SK-N-MC (cell line): ENCODE results near the gene IRF8.

Experiments used
- DNase-seq: peaks from one replicate; pipeline ENCODE4 v3.0.0-alpha.2; 2011; ENCODE audit warnings: low read depth, low spot score
- H3K27ac ChIP-seq: fragments of 200-600 bp; sonication (generic); 2 replicates; pipeline ENCODE4 v1.5.1; 2016; ENCODE audit warnings: mixed run types
- H3K36me3 ChIP-seq: fragments of 200-600 bp; sonication (generic); 2 replicates; pipeline ENCODE4 v1.6.1; 2017; ENCODE audit warnings: antibody characterized with exemption, low read length, mixed read lengths; ENCODE audit not compliant: insufficient read depth
- H3K4me3 ChIP-seq: fragments of 200-600 bp; sonication (generic); 2 replicates; pipeline ENCODE4 v1.5.1; 2016
- H3K9ac ChIP-seq: fragments of 200-600 bp; sonication (generic); 2 replicates; pipeline ENCODE4 v1.8.0; 2017; ENCODE audit warnings: mixed run types, mixed read lengths; ENCODE audit not compliant: insufficient read length
- H3K9me3 ChIP-seq: fragments of 200-600 bp; sonication (generic); 2 replicates; pipeline ENCODE4 v1.6.1; 2017; ENCODE audit warnings: low read depth, mild to moderate bottlenecking, antibody characterized with exemption, low read length, moderate library complexity, mixed read lengths
- EZH2 ChIP-seq: fragments of 200-600 bp; sonication (generic); IDR thresholded peaks from one replicate; pipeline ENCODE4 v1.6.1; 2017; ENCODE audit warnings: antibody characterized with exemption
- FOXP2 ChIP-seq: optimal IDR thresholded peaks from 2 replicates; pipeline ENCODE3; 2011; ENCODE audit warnings: mild to moderate bottlenecking, moderate library complexity; ENCODE audit not compliant: insufficient read depth; ENCODE audit errors: extremely low read length, control extremely low read depth
- POLR2AphosphoS5 ChIP-seq: IDR thresholded peaks from 2 replicates; pipeline ENCODE4 v1.6.1; 2012; ENCODE audit warnings: mild to moderate bottlenecking, low read depth, low read length, borderline replicate concordance

IRF8 gene

GRCh38 chr16:85923153-85924021 is 24.4 kb downstream of the IRF8 start:
- H3K4me3 ChIP-seq = no peak overlapping the region
- no peaks in the 10 kb centered on the region for H3K9me3 ChIP-seq
- no peak for TF ChIP-seq EZH2
- no peak for TF ChIP-seq FOXP2
- TF ChIP-seq POLR2AphosphoS5 = no peak
- no peaks in the 10 kb centered on the region for H3K36me3 ChIP-seq
- no peak overlapping the region for H3K27ac ChIP-seq
- H3K9ac ChIP-seq = no peak overlapping the region
- DNase-seq = no peak

DNA sequence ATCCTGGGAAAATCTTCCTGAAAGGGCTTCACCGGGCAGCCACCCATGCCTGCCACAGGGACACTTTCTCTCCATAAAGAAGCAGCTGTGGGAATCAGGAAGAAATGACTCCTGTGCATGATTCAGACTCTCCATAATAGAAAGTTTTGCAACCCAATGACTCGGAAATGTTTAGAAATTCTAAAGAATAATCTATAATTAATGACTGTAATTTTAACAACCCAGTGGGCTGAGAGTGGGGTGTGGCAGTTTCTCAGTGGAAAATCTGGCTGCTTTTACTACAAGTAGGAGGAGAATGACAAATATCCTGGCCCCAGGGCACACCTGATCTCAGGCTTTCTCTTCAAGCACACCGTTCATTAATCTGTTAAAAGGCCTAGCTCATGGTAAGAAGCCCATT is 25.7 kb downstream of the IRF8 start:
- TF ChIP-seq POLR2AphosphoS5 = no peak
- no peak for TF ChIP-seq FOXP2
- TF ChIP-seq EZH2 = no peak

DNA sequence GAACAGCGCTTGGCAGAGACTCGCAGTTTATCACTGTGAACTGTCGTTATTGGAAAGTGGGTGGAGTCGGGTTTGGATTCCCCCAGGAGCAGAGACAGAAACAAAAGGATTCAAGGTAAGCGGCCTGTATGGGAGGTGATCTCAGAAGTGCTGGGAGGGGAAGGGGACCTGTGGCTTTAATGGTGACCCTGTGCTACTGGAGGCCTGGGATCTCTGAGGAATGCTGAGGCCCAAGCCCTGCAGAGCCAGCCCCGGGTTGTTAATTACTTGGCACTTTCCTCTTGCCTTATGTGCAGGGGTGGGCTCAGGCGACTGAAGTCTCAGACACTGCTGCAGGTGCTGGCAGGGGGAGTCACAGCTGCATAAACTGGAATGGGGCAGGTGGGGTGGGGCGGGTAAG is 27.4 kb downstream of the IRF8 start:
- H3K9ac ChIP-seq = no peak overlapping the region
- no peak for DNase-seq
- TF ChIP-seq FOXP2 (no peak), EZH2 (no peak), POLR2AphosphoS5 (no peak)
- no peak overlapping the region for H3K27ac ChIP-seq
- no peak overlapping the region for H3K4me3 ChIP-seq
- H3K36me3 ChIP-seq = no peaks in the 10 kb centered on the region
- no peaks in the 10 kb centered on the region for H3K9me3 ChIP-seq

More for the DNA sequence above, 25.7 kb downstream of the IRF8 start:
- Histone ChIP-seq H3K9ac (no peak overlapping the region), H3K4me3 (no peak overlapping the region), H3K9me3 (no peaks in the 10 kb centered on the region), H3K27ac (no peak overlapping the region), H3K36me3 (no peaks in the 10 kb centered on the region)
- no peak for DNase-seq

DNA sequence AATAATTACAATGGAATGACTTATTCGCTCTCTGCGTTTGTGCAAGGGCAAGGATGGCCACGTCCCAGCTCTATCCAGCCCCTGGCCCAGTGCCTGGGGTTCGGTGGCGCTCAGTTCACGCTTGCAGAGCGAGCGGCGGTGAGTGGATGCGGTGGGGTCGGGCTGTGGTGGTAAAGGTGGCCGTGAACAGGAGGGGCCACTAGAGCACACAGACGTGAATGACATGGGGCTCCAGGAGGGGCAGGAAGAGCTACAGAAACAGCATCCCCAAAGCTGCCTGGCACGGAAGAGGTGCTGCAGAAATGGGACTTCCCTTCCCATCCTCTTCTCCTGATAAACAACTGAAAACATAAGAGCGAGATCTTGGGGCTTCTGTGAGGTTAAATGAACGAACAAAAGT is 28.4 kb downstream of the IRF8 start:
- Histone ChIP-seq H3K4me3 (no peak overlapping the region), H3K36me3 (no peaks in the 10 kb centered on the region), H3K9me3 (no peaks in the 10 kb centered on the region), H3K9ac (no peak overlapping the region), H3K27ac (no peak overlapping the region)
- TF ChIP-seq FOXP2 = no peak
- TF ChIP-seq POLR2AphosphoS5 = no peak
- TF ChIP-seq EZH2 = no peak
- no peak for DNase-seq

DNA sequence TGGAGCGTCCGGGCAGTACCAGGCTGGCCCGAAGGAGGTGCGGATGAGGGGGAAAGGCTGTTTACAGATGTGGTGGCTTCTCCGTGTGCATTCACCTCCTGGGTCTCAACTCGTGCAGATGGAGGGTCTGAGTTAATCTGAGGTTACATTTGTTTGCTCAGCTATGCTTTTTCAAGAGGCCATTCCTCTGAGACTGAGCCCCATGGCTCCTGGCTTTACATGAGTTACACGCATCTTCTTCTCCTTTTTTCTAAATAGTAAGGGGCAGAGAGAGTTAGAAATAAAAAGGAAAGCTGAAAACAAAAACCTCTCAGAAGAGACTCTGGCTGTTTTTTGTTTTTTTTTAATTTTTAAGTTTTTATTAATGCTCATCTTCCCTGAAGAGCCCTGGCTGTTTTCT is 29.0 kb downstream of the IRF8 start:
- no peak for TF ChIP-seq EZH2
- TF ChIP-seq FOXP2 = no peak
- H3K9ac ChIP-seq = no peak overlapping the region
- no peak for DNase-seq
- H3K9me3 ChIP-seq = no peaks in the 10 kb centered on the region
- H3K36me3 ChIP-seq = no peaks in the 10 kb centered on the region
- H3K27ac ChIP-seq = no peak overlapping the region
- H3K4me3 ChIP-seq = no peak overlapping the region

DNA sequence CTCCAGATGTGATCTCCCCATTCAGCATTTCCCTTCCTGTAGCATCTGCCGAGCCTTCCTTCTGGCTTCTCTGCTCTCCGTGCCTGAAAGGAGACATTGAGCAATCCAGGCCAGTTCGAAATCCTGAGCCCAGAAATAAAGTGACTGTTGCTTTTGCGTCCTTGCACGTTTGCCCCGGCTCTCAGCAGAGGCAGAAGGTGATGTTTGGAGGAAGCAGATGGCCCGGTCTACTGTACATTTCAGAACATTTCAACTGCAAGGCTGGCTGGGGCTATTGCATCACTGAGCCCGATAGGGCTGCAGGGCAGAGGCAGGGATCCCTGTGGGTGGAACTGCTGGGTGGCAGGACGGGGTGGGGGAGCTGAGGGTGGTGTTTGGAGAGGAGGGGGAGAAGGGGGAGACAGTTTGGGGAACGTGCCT is 29.4 kb downstream of the IRF8 start:
- no peak for TF ChIP-seq POLR2AphosphoS5
- TF ChIP-seq FOXP2 = no peak
- no peak for TF ChIP-seq EZH2
- H3K9ac ChIP-seq = no peak overlapping the region
- no peaks in the 10 kb centered on the region for H3K9me3 ChIP-seq
- no peak overlapping the region for H3K27ac ChIP-seq
- H3K4me3 ChIP-seq = no peak overlapping the region
- H3K36me3 ChIP-seq = no peaks in the 10 kb centered on the region
- DNase-seq = no peak

DNA sequence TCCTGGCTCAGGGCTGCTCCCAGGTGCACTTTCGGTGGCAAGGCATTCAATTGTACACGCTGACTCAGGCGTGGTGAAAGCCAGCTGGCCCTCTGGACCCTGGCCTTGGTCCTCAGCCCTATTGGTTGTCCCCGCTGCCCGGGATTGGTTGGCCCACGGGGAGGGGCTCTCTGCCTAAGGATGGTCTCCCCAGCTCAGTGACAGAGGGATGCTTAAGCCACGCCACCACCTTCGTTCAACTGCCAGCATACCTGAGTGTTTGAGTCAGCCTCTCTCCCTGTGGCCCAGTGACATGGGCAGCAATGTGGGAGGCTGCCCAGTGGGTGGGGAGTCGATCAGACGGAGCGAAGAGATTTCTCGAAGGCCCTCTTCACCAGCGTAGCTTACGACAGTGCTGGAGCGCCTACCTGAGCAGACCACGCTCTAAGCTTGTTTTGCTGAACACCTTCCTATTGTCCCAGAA is 30.3 kb downstream of the IRF8 start:
- DNase-seq = no peak
- no peak overlapping the region for H3K9ac ChIP-seq
- H3K27ac ChIP-seq = no peak overlapping the region
- TF ChIP-seq FOXP2 (no peak), EZH2 (no peak)
- no peaks in the 10 kb centered on the region for H3K36me3 ChIP-seq
- no peaks in the 10 kb centered on the region for H3K9me3 ChIP-seq
- H3K4me3 ChIP-seq = no peak overlapping the region

DNA sequence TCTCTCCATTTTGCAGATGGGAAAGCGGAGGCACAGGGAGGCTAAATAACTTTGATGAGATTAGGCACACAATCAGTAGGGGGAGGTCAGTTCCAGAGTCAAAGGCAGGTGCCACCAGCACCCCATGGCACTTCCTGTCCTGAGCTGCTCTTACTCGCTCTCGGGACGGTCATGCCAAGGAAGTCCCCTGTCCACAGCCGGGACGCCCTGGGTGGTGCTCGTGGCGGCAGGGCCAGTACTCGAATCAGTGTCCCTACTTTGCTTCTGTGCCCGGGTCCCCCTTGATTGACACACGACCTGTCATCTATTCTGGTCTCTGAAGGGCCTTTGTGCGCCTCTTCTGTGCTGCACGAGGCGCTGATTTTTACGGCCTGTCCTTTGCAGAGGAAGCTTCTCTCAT is 31.3 kb downstream of the IRF8 start:
- Histone ChIP-seq H3K9me3 (no peaks in the 10 kb centered on the region), H3K4me3 (no peak overlapping the region), H3K9ac (no peak overlapping the region), H3K27ac (no peak overlapping the region), H3K36me3 (no peaks in the 10 kb centered on the region)
- TF ChIP-seq EZH2 = no peak
- no peak for TF ChIP-seq FOXP2
- no peak for TF ChIP-seq POLR2AphosphoS5
- no peak for DNase-seq

GRCh38 chr16:85931596-85932402 is 32.8 kb downstream of the IRF8 start:
- TF ChIP-seq EZH2 (no peak), FOXP2 (no peak)
- Histone ChIP-seq H3K36me3 (no peaks in the 10 kb centered on the region), H3K4me3 (no peak overlapping the region), H3K9me3 (no peaks in the 10 kb centered on the region), H3K9ac (no peak overlapping the region), H3K27ac (no peak overlapping the region)
- no peak for DNase-seq
